Measurements from ENCODE around the gene CNGA2. TPM values are rescaled to one million over a fixed set of nuclear protein-coding genes. Genes with fewer than 3 reads are reported as not detected.

The CNGA2 gene
- total RNA-seq, 1 donor from 2014 or later, result not detected

DNA sequence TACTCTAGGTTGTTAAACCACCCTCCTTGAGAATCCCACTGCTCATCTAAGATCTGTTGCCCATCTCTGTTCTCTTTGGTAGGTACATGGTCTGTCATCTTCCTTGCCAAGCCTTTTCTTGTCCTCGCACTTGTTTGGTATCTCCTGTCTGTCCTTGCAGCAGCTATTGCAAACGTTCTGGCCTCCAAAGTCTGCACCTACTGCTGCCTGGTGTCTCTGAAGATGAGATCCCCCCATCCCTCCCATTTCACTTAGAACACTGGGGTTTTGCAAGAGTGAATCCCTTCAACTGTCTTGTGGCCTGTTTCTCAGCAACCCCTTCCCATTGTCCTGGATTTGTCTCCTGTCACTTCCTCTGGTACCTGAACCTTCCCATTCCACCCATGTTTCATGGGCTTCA, 673 bp downstream of the CNGA2 start:
- Histone ChIP-seq H3K9ac (ENCODE audit: low read length) (no peak overlapping the region), H3K4me1 (ENCODE audit: insufficient read depth, low read length) (no peaks in the 10 kb centered on the region), H3K4me3 (ENCODE audit: insufficient read depth, low read depth, low read length) (no peak overlapping the region), H3K4me2 (ENCODE audit: low read length) (no peak overlapping the region), H2AFZ (ENCODE audit: low read depth, low read length) (no peak overlapping the region), H3K36me3 (ENCODE audit: insufficient read depth, low read length) (no peaks in the 10 kb centered on the region), H3K27ac (ENCODE audit: low read depth, low read length) (no peak overlapping the region), H3K79me2 (ENCODE audit: insufficient read depth, low read length) (no peaks in the 10 kb centered on the region), H3K9me3 (ENCODE audit: insufficient read depth, low read depth, low read length) (no peaks in the 10 kb centered on the region), H4K20me1 (ENCODE audit: insufficient read depth, low read length) (no peaks in the 10 kb centered on the region), H3K27me3 (ENCODE audit: insufficient read depth, low read length) (no peaks in the 10 kb centered on the region)
- H3K4me1 Mint-ChIP-seq (ENCODE audit: low read depth, unreplicated experiment), result no peaks in the 10 kb centered on the region
- H3K36me3 Mint-ChIP-seq (ENCODE audit: low read depth, unreplicated experiment), result no peaks in the 10 kb centered on the region
- FAIRE-seq (peak; percentile 41), DNase-seq (ENCODE audit: low read depth) (no peak)
- no peak overlapping the region for H3K4me3 Mint-ChIP-seq (ENCODE audit: unreplicated experiment)
- H3K27ac Mint-ChIP-seq (ENCODE audit: unreplicated experiment), result no peak overlapping the region
- TF ChIP-seq EZH2 (IDR thresholded peaks at IDR 0.05; ENCODE audit: insufficient read depth, low read length), result no peak
- TF ChIP-seq, protein P1, sequence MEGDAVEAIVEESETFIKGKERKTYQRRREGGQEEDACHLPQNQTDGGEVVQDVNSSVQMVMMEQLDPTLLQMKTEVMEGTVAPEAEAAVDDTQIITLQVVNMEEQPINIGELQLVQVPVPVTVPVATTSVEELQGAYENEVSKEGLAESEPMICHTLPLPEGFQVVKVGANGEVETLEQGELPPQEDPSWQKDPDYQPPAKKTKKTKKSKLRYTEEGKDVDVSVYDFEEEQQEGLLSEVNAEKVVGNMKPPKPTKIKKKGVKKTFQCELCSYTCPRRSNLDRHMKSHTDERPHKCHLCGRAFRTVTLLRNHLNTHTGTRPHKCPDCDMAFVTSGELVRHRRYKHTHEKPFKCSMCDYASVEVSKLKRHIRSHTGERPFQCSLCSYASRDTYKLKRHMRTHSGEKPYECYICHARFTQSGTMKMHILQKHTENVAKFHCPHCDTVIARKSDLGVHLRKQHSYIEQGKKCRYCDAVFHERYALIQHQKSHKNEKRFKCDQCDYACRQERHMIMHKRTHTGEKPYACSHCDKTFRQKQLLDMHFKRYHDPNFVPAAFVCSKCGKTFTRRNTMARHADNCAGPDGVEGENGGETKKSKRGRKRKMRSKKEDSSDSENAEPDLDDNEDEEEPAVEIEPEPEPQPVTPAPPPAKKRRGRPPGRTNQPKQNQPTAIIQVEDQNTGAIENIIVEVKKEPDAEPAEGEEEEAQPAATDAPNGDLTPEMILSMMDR (IDR thresholded peaks at IDR 0.05; ENCODE audit: insufficient read depth, low read depth, low read length), result no peak
- H3K27me3 Mint-ChIP-seq (ENCODE audit: low read depth, unreplicated experiment), result peaks cover 35% of the 10 kb centered on the region
- H3K9me3 Mint-ChIP-seq (ENCODE audit: unreplicated experiment), result no peaks in the 10 kb centered on the region

- FAIRE-seq, result no peak
- H3K36me3 Mint-ChIP-seq (ENCODE audit: low read depth, unreplicated experiment), result no peaks in the 10 kb centered on the region
- H3K4me3 Mint-ChIP-seq (ENCODE audit: unreplicated experiment), result no peak overlapping the region
- no peak for TF ChIP-seq EZH2 (IDR thresholded peaks at IDR 0.05; ENCODE audit: insufficient read depth, low read length)
- TF ChIP-seq, protein P1 (IDR thresholded peaks at IDR 0.05; ENCODE audit: insufficient read depth, low read depth, low read length), result no peak
- no peak overlapping the region for H3K27ac ChIP-seq (ENCODE audit: low read depth, low read length)
- no peaks in the 10 kb centered on the region for H3K27me3 ChIP-seq (ENCODE audit: insufficient read depth, low read length)
- H2AFZ ChIP-seq (ENCODE audit: low read depth, low read length), result no peak overlapping the region
- no peak overlapping the region for H3K9ac ChIP-seq (ENCODE audit: low read length)
- no peak overlapping the region for H3K4me3 ChIP-seq (ENCODE audit: insufficient read depth, low read depth, low read length)
- H4K20me1 ChIP-seq (ENCODE audit: insufficient read depth, low read length), result no peaks in the 10 kb centered on the region
- H3K36me3 ChIP-seq (ENCODE audit: insufficient read depth, low read length), result no peaks in the 10 kb centered on the region
- no peak overlapping the region for H3K27ac Mint-ChIP-seq (ENCODE audit: unreplicated experiment)
- no peaks in the 10 kb centered on the region for H3K9me3 ChIP-seq (ENCODE audit: insufficient read depth, low read depth, low read length)
- no peak overlapping the region for H3K4me2 ChIP-seq (ENCODE audit: low read length)
- H3K9me3 Mint-ChIP-seq (ENCODE audit: unreplicated experiment), result no peaks in the 10 kb centered on the region
- H3K27me3 Mint-ChIP-seq (ENCODE audit: low read depth, unreplicated experiment), result peaks cover 35% of the 10 kb centered on the region
- H3K4me1 Mint-ChIP-seq (ENCODE audit: low read depth, unreplicated experiment), result no peaks in the 10 kb centered on the region
- no peak for DNase-seq (ENCODE audit: low read depth)
- H3K4me1 ChIP-seq (ENCODE audit: insufficient read depth, low read length), result no peaks in the 10 kb centered on the region
- no peaks in the 10 kb centered on the region for H3K79me2 ChIP-seq (ENCODE audit: insufficient read depth, low read length)
These were observed 2.1 kb downstream of the CNGA2 start for GRCh38 chrX:151736685-151737084.

DNA sequence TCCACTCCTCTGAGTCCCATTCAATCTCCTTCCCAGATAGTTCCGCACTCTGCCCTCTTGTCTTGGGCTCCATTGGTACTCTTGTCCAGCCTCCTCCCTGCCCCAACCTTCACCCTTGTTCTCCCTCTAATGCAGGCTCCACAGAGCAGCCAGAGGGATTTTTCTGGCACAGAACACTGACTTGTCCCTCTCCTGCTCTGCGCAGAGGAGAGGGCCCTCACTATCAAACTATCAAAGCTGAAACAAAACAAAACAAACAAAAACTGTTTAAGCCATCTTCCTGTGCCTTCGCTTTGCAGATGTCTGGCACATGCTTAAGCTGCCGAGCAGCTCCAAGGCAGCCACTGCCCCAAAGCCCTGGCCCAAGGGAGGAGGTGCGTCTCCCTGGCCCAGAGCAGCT, 2.9 kb downstream of the CNGA2 start:
- DNase-seq (ENCODE audit: low read depth) (no peak), FAIRE-seq (no peak)
- no peak overlapping the region for H3K4me3 ChIP-seq (ENCODE audit: insufficient read depth, low read depth, low read length)
- no peak overlapping the region for H3K9ac ChIP-seq (ENCODE audit: low read length)
- H3K9me3 ChIP-seq (ENCODE audit: insufficient read depth, low read depth, low read length), result no peaks in the 10 kb centered on the region
- H2AFZ ChIP-seq (ENCODE audit: low read depth, low read length), result no peak overlapping the region
- H3K27ac ChIP-seq (ENCODE audit: low read depth, low read length), result no peak overlapping the region
- H3K27me3 ChIP-seq (ENCODE audit: insufficient read depth, low read length), result no peaks in the 10 kb centered on the region
- H4K20me1 ChIP-seq (ENCODE audit: insufficient read depth, low read length), result no peaks in the 10 kb centered on the region
- Mint-ChIP-seq H3K27ac (ENCODE audit: unreplicated experiment) (no peak overlapping the region), H3K9me3 (ENCODE audit: unreplicated experiment) (peaks cover 2% of the 10 kb centered on the region), H3K27me3 (ENCODE audit: low read depth, unreplicated experiment) (peaks cover 30% of the 10 kb centered on the region), H3K4me1 (ENCODE audit: low read depth, unreplicated experiment) (no peaks in the 10 kb centered on the region), H3K36me3 (ENCODE audit: low read depth, unreplicated experiment) (no peaks in the 10 kb centered on the region), H3K4me3 (ENCODE audit: unreplicated experiment) (no peak overlapping the region)
- no peaks in the 10 kb centered on the region for H3K79me2 ChIP-seq (ENCODE audit: insufficient read depth, low read length)
- H3K36me3 ChIP-seq (ENCODE audit: insufficient read depth, low read length), result no peaks in the 10 kb centered on the region
- no peak for TF ChIP-seq EZH2 (IDR thresholded peaks at IDR 0.05; ENCODE audit: insufficient read depth, low read length)
- TF ChIP-seq, protein P1 (IDR thresholded peaks at IDR 0.05; ENCODE audit: insufficient read depth, low read depth, low read length), result no peak
- no peak overlapping the region for H3K4me2 ChIP-seq (ENCODE audit: low read length)
- H3K4me1 ChIP-seq (ENCODE audit: insufficient read depth, low read length), result no peaks in the 10 kb centered on the region

Measured in astrocyte (in vitro differentiated cells and primary cell).